SK-N-SH treated with all-trans-retinoic acid at 6 μM for 48 hours (cell line): ENCODE data around the gene NR2C2AP.

Experiments used
- ATAC-seq: fragments of 200-7000 bp; cut with Tn5 transposase; 3 replicates; pipeline ENCODE4 v1.9.1; 2020; ENCODE audit warnings: mild to moderate bottlenecking, moderate library complexity
- ARNTL ChIP-seq: fragments of 450-650 bp; formaldehyde crosslinking; IDR thresholded peaks from 2 replicates; pipeline ENCODE4 v1.5.0; 2020; ENCODE audit warnings: low read depth, mild to moderate bottlenecking, moderate library complexity, borderline replicate concordance
- BACH2 ChIP-seq: fragments of 250-450 bp; sonication (Bioruptor Pico); IDR thresholded peaks from 2 replicates; pipeline ENCODE4 v1.9.0; 2021; ENCODE audit warnings: mild to moderate bottlenecking, borderline replicate concordance
- ESRRG ChIP-seq: fragments of 250-450 bp; sonication (Bioruptor Pico); IDR thresholded peaks from 2 replicates; pipeline ENCODE4 v1.6.1; 2021; ENCODE audit warnings: mild to moderate bottlenecking
- GLIS3 ChIP-seq: fragments of 250-450 bp; sonication (Bioruptor Pico); IDR thresholded peaks from 2 replicates; pipeline ENCODE4 v1.5.0; 2020; ENCODE audit warnings: mild to moderate bottlenecking, moderate library complexity
- ISL1 ChIP-seq: fragments of 250-450 bp; sonication (Bioruptor Pico); IDR thresholded peaks from 2 replicates; pipeline ENCODE4 v2.1.2; 2022; ENCODE audit warnings: mild to moderate bottlenecking, moderate library complexity
- OSR1 ChIP-seq: fragments of 250-450 bp; sonication (Bioruptor Pico); IDR thresholded peaks from 2 replicates; pipeline ENCODE4 v1.8.0; 2022; ENCODE audit warnings: moderate library complexity, mild to moderate bottlenecking, inconsistent platforms
- PPARA ChIP-seq: fragments of 250-450 bp; sonication (Bioruptor Pico); IDR thresholded peaks from 2 replicates; pipeline ENCODE4 v1.5.0; 2020; ENCODE audit warnings: mild to moderate bottlenecking, borderline replicate concordance
- TCF4 ChIP-seq: fragments of 250-450 bp; sonication (Bioruptor Pico); IDR thresholded peaks from 2 replicates; pipeline ENCODE4 v1.8.0; 2021; ENCODE audit warnings: mild to moderate bottlenecking, moderate library complexity, borderline replicate concordance
- ZC3H10 ChIP-seq: fragments of 250-450 bp; sonication (Bioruptor Pico); IDR thresholded peaks from 2 replicates; pipeline ENCODE4 v1.5.1; 2021; ENCODE audit warnings: mild to moderate bottlenecking, moderate library complexity
- ZFP3 ChIP-seq: fragments of 250-450 bp; sonication (Bioruptor Pico); IDR thresholded peaks from 2 replicates; pipeline ENCODE4 v1.5.0; 2020; ENCODE audit warnings: mild to moderate bottlenecking, moderate library complexity
- ZFP30 ChIP-seq: fragments of 450-650 bp; formaldehyde crosslinking; IDR thresholded peaks from 2 replicates; pipeline ENCODE4 v1.5.0; 2022; ENCODE audit warnings: mild to moderate bottlenecking, moderate library complexity
- ZNF565 ChIP-seq: fragments of 450-650 bp; formaldehyde crosslinking; conservative IDR thresholded peaks from 2 replicates; pipeline ENCODE4 v1.5.0; 2020; ENCODE audit warnings: low read depth, mild to moderate bottlenecking, moderate library complexity
- ZNF8 ChIP-seq: fragments of 450-650 bp; formaldehyde crosslinking; IDR thresholded peaks from 2 replicates; pipeline ENCODE4 v1.5.0; 2020; ENCODE audit warnings: mild to moderate bottlenecking, moderate library complexity
- TF ChIP-seq, protein P1 (sequence below): fragments of 250-450 bp; sonication (Bioruptor Pico); IDR thresholded peaks from 2 replicates; pipeline ENCODE4 v1.8.0; 2021; ENCODE audit warnings: low read depth, mild to moderate bottlenecking, moderate library complexity, borderline replicate concordance
- TF ChIP-seq, protein P2 (sequence below): fragments of 250-450 bp; sonication (Bioruptor Pico); IDR thresholded peaks from 2 replicates; pipeline ENCODE4 v1.5.1; 2021; ENCODE audit warnings: mild to moderate bottlenecking, moderate library complexity
- TF ChIP-seq, protein P3 (sequence below): fragments of 250-450 bp; sonication (Bioruptor Pico); IDR thresholded peaks from 2 replicates; pipeline ENCODE4 v1.5.0; 2020; ENCODE audit warnings: mild to moderate bottlenecking, moderate library complexity
- TF ChIP-seq, protein P4 (sequence below): fragments of 250-450 bp; sonication (Bioruptor Pico); IDR thresholded peaks from 2 replicates; pipeline ENCODE4 v1.8.0; 2020; ENCODE audit warnings: mild to moderate bottlenecking, moderate library complexity, borderline replicate concordance

NR2C2AP gene

DNA sequence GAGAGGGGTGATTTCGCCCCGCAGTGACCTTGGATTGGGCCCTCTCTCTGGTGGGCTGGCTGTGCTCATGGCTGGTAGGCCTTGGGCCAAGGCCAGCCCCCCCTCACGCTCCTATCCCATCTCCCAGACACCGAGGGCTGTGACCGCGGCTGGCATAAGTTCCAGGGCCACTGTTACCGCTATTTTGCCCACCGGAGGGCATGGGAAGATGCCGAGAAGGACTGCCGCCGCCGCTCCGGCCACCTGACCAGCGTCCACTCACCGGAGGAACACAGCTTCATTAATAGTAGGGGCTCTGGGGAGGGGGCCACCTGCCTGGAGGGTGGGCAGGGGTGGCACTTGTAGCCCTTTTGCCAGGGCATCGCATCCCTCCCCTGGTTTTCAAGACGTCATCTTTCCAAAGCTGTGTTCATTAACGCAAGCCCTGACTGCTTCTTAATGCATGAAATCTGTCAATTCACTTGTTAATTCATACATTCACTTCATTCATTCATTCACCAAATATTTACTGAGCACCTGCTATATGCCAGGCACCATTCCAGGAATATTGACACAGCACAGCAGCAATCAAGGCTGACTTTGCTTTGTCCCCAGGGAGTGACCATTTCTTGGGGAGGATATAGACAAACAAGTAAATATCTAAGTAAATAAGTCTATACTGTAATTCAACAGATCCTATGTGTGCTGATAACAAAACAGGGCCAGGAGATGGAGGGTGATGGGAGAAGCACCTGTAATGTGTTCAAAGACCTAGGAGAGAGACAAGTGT lies 35.1 kb upstream of the NR2C2AP start:
- ATAC-seq: no peak
- no peak for TF ChIP-seq ZC3H10 (CRISPR knock-in tag)
- TF ChIP-seq, protein P1, sequence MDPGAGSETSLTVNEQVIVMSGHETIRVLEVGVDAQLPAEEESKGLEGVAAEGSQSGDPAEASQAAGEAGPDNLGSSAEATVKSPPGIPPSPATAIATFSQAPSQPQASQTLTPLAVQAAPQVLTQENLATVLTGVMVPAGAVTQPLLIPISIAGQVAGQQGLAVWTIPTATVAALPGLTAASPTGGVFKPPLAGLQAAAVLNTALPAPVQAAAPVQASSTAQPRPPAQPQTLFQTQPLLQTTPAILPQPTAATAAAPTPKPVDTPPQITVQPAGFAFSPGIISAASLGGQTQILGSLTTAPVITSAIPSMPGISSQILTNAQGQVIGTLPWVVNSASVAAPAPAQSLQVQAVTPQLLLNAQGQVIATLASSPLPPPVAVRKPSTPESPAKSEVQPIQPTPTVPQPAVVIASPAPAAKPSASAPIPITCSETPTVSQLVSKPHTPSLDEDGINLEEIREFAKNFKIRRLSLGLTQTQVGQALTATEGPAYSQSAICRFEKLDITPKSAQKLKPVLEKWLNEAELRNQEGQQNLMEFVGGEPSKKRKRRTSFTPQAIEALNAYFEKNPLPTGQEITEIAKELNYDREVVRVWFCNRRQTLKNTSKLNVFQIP (CRISPR knock-in tag): no peak
- TF ChIP-seq ISL1 (CRISPR knock-in tag): no peak
- TF ChIP-seq GLIS3: no peak
- TF ChIP-seq, protein P2, sequence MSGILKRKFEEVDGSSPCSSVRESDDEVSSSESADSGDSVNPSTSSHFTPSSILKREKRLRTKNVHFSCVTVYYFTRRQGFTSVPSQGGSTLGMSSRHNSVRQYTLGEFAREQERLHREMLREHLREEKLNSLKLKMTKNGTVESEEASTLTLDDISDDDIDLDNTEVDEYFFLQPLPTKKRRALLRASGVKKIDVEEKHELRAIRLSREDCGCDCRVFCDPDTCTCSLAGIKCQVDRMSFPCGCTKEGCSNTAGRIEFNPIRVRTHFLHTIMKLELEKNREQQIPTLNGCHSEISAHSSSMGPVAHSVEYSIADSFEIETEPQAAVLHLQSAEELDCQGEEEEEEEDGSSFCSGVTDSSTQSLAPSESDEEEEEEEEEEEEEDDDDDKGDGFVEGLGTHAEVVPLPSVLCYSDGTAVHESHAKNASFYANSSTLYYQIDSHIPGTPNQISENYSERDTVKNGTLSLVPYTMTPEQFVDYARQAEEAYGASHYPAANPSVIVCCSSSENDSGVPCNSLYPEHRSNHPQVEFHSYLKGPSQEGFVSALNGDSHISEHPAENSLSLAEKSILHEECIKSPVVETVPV (CRISPR knock-in tag): no peak
- no peak for TF ChIP-seq ARNTL (CRISPR knock-in tag)
- no peak for TF ChIP-seq BACH2 (CRISPR knock-in tag)

DNA sequence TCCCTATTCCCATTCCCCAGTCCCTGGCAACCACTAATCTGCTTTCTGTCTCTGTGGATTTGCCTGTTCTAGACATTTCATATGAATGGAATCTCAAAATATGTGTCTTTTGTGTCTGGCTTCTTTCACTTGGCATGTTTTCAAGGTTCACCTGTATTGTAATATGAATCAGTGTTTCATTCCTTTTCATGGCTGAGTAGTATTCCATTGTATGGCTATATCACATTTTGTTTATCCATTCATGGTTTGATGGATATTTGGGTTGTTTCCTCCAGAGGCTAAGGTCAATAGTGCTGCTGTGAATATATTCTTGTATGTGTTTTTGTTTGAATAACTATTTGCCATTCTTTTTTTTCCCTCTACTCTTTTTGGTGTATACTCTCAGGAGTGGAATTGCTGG lies 33.0 kb upstream of the NR2C2AP start:
- TF ChIP-seq ZFP3 (no peak), TCF4 (no peak), ISL1 (CRISPR knock-in tag) (no peak), OSR1 (CRISPR knock-in tag) (no peak), PPARA (CRISPR knock-in tag) (no peak), ZNF565 (CRISPR knock-in tag) (no peak), ZFP30 (CRISPR knock-in tag) (no peak), ESRRG (no peak), GLIS3 (no peak), ZC3H10 (CRISPR knock-in tag) (no peak), ZNF8 (no peak)
- TF ChIP-seq, protein P3, sequence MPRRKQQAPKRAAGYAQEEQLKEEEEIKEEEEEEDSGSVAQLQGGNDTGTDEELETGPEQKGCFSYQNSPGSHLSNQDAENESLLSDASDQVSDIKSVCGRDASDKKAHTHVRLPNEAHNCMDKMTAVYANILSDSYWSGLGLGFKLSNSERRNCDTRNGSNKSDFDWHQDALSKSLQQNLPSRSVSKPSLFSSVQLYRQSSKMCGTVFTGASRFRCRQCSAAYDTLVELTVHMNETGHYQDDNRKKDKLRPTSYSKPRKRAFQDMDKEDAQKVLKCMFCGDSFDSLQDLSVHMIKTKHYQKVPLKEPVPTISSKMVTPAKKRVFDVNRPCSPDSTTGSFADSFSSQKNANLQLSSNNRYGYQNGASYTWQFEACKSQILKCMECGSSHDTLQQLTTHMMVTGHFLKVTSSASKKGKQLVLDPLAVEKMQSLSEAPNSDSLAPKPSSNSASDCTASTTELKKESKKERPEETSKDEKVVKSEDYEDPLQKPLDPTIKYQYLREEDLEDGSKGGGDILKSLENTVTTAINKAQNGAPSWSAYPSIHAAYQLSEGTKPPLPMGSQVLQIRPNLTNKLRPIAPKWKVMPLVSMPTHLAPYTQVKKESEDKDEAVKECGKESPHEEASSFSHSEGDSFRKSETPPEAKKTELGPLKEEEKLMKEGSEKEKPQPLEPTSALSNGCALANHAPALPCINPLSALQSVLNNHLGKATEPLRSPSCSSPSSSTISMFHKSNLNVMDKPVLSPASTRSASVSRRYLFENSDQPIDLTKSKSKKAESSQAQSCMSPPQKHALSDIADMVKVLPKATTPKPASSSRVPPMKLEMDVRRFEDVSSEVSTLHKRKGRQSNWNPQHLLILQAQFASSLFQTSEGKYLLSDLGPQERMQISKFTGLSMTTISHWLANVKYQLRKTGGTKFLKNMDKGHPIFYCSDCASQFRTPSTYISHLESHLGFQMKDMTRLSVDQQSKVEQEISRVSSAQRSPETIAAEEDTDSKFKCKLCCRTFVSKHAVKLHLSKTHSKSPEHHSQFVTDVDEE (CRISPR knock-in tag): no peak
- TF ChIP-seq, protein P2 (CRISPR knock-in tag): no peak
- TF ChIP-seq, protein P4, sequence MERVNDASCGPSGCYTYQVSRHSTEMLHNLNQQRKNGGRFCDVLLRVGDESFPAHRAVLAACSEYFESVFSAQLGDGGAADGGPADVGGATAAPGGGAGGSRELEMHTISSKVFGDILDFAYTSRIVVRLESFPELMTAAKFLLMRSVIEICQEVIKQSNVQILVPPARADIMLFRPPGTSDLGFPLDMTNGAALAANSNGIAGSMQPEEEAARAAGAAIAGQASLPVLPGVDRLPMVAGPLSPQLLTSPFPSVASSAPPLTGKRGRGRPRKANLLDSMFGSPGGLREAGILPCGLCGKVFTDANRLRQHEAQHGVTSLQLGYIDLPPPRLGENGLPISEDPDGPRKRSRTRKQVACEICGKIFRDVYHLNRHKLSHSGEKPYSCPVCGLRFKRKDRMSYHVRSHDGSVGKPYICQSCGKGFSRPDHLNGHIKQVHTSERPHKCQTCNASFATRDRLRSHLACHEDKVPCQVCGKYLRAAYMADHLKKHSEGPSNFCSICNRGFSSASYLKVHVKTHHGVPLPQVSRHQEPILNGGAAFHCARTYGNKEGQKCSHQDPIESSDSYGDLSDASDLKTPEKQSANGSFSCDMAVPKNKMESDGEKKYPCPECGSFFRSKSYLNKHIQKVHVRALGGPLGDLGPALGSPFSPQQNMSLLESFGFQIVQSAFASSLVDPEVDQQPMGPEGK (CRISPR knock-in tag): no peak
- TF ChIP-seq, all 23 proteins: peak for 0
- ATAC-seq: no peak

DNA sequence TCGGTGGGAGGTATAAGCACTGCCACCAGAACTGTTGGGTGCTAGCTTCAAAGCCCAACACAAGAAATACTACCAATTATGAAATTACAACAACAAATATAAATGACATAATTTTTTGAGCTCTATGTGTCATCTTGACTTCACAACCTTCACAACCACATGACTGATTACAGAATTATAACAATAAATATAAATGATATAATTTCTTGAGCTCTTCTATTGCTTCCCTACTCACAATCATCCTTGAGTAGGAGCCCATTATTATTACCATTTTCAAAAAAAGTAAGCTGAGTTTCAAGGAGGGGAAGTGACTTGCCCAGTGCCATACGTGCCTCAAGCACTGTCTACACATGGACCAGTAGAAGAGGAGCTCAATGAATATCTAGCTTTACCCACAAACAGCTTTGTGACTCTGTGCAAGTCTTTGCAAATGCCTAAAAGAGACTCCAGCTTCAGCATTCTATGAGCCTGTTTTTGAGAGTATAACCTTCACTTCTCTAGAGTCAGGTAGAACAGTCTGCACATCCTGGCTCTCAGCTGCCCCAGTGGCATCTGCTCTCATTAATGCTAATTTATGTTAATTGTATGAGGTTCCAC lies 31.1 kb upstream of the NR2C2AP start:
- no peak for ATAC-seq
- TF ChIP-seq ZNF565 (CRISPR knock-in tag) (no peak), OSR1 (CRISPR knock-in tag) (no peak), ISL1 (CRISPR knock-in tag) (no peak)
- TF ChIP-seq, protein P3 (CRISPR knock-in tag): no peak
- TF ChIP-seq, all 23 proteins: peak for 0
